ENCODE results near the gene ACOXL. TPM values are rescaled to one million over a fixed set of nuclear protein-coding genes. Genes with fewer than 3 reads are reported as not detected.

ACOXL gene
- polyA plus RNA-seq, 3 donors = 0.35 TPM; not detected in 2

- peaks cover 52 to 70% (median 55%) of the 10 kb centered on the region in 3 donors for H3K27me3 Mint-ChIP-seq (ENCODE audit: low read depth in 3 of 3)
- Histone ChIP-seq H4K20me1 (ENCODE audit: insufficient read depth, low read length) (no peaks in the 10 kb centered on the region), H2AFZ (ENCODE audit: insufficient read depth, low read depth, low read length, poor library complexity, severe bottlenecking) (no peak overlapping the region), H3K36me3 (replicated peaks in 1 of 2; ENCODE audit: control insufficient read depth in 1 of 2, insufficient read depth in 2 of 2, low read length in 2 of 2) (no peaks in the 10 kb centered on the region), H3K4me1 (ENCODE audit: control insufficient read depth in 1 of 2, insufficient read depth in 2 of 2, low read length in 2 of 2) (peaks cover 10 to 15% of the 10 kb centered on the region in 2 donors), H3K9ac (ENCODE audit: insufficient read depth, low read length, poor library complexity, severe bottlenecking) (no peak overlapping the region), H3K4me2 (replicated peaks; ENCODE audit: extremely low read depth, low read length, poor library complexity, severe bottlenecking) (no peak overlapping the region), H3K9me3 (replicated peaks in 1 of 2; ENCODE audit: control insufficient read depth in 1 of 2, insufficient read depth in 1 of 2, low read length in 2 of 2) (peaks cover 0 to 23% of the 10 kb centered on the region in 2 donors), H3K4me3 (replicated peaks in 1 of 3; ENCODE audit: low read depth in 2 of 3, low read length in 3 of 3) (no peak overlapping the region), H3K27ac (ENCODE audit: low read depth in 1 of 2, low read length in 2 of 2) (no peak overlapping the region), H3K27me3 (ENCODE audit: control insufficient read depth in 2 of 2, insufficient read depth in 2 of 2, low read length in 2 of 2) (peaks cover 51 to 55% of the 10 kb centered on the region in 2 donors), H3K79me2 (ENCODE audit: insufficient read depth, low read length) (no peaks in the 10 kb centered on the region)
- WGBS (ENCODE audit: insufficient coverage) = no CpG with 5 or more reads among the region's 4 CpGs
- H3K9me3 Mint-ChIP-seq = peaks cover 0 to 25% (median 16%) of the 10 kb centered on the region in 7 donors
- intact Hi-C loops (cut with micrococcal nuclease) = no loop called here
- H3K4me1 Mint-ChIP-seq = peaks cover 19% of the 10 kb centered on the region
- TF ChIP-seq CTCF (IDR thresholded peaks at IDR 0.05) = no peak
- H3K27ac Mint-ChIP-seq = no peak overlapping the region
- peak overlapping the region in 1 of 2 donors; percentile 75 for H3K4me3 Mint-ChIP-seq
- DNase-seq = no peak
- H3K36me3 Mint-ChIP-seq = peaks cover 3 to 5% of the 10 kb centered on the region in 2 donors
These were observed 3.0 kb downstream of the ACOXL start for GRCh38 chr2:110735366-110735765.

GRCh38 chr2:110737783-110738182 is 5.4 kb downstream of the ACOXL start:
- no peak overlapping the region for H3K4me3 Mint-ChIP-seq
- intact Hi-C loops (cut with micrococcal nuclease) = no loop called here
- no CpG with 5 or more reads among the region's 2 CpGs for WGBS (ENCODE audit: insufficient coverage)
- no peak for TF ChIP-seq CTCF (IDR thresholded peaks at IDR 0.05)
- H3K79me2 ChIP-seq (ENCODE audit: insufficient read depth, low read length) = no peaks in the 10 kb centered on the region
- H3K27me3 Mint-ChIP-seq (ENCODE audit: low read depth in 3 of 3) = peaks cover 38 to 52% (median 40%) of the 10 kb centered on the region in 3 donors
- H3K9ac ChIP-seq (ENCODE audit: insufficient read depth, low read length, poor library complexity, severe bottlenecking) = no peak overlapping the region
- peaks cover 11% of the 10 kb centered on the region for H3K4me1 Mint-ChIP-seq
- H3K4me1 ChIP-seq (ENCODE audit: control insufficient read depth in 1 of 2, insufficient read depth in 2 of 2, low read length in 2 of 2) = peaks cover 5 to 7% of the 10 kb centered on the region in 2 donors
- peaks cover 27 to 32% of the 10 kb centered on the region in 2 donors for H3K27me3 ChIP-seq (ENCODE audit: control insufficient read depth in 2 of 2, insufficient read depth in 2 of 2, low read length in 2 of 2)
- peaks cover 0 to 8% of the 10 kb centered on the region in 2 donors for H3K9me3 ChIP-seq (replicated peaks in 1 of 2; ENCODE audit: control insufficient read depth in 1 of 2, insufficient read depth in 1 of 2, low read length in 2 of 2)
- H4K20me1 ChIP-seq (ENCODE audit: insufficient read depth, low read length) = no peaks in the 10 kb centered on the region
- no peaks in the 10 kb centered on the region for H3K36me3 ChIP-seq (replicated peaks in 1 of 2; ENCODE audit: control insufficient read depth in 1 of 2, insufficient read depth in 2 of 2, low read length in 2 of 2)
- no peaks in the 10 kb centered on the region for H3K36me3 Mint-ChIP-seq
- H3K9me3 Mint-ChIP-seq = peaks cover 0 to 15% (median 9%) of the 10 kb centered on the region in 7 donors
- no peak overlapping the region for H3K4me3 ChIP-seq (replicated peaks in 1 of 3; ENCODE audit: low read depth in 2 of 3, low read length in 3 of 3)
- H3K27ac ChIP-seq (ENCODE audit: low read depth in 1 of 2, low read length in 2 of 2) = no peak overlapping the region
- no peak overlapping the region for H2AFZ ChIP-seq (ENCODE audit: insufficient read depth, low read depth, low read length, poor library complexity, severe bottlenecking)
- no peak for DNase-seq
- H3K4me2 ChIP-seq (replicated peaks; ENCODE audit: extremely low read depth, low read length, poor library complexity, severe bottlenecking) = no peak overlapping the region
- H3K27ac Mint-ChIP-seq = no peak overlapping the region
